Muscle of leg (tissue), 11 donors: ENCODE data around the gene GABRA5. TPM values are rescaled to one million over a fixed set of nuclear protein-coding genes. Genes with fewer than 3 reads are reported as not detected.

Source experiments
- DNase-seq: peaks from one replicate; pipeline ENCODE4 v3.0.0; 2013
- H3K27ac ChIP-seq: one replicate; pipeline ENCODE4 v1.5.1; 2013; ENCODE audit warnings: mild to moderate bottlenecking, low read length, control low read depth
- H3K27me3 ChIP-seq: one replicate; pipeline ENCODE4 v1.6.1; 2013; ENCODE audit warnings: low read length; ENCODE audit not compliant: control insufficient read depth, insufficient read depth
- H3K36me3 ChIP-seq: one replicate; pipeline ENCODE4 v1.6.1; 2013; ENCODE audit warnings: low read length; ENCODE audit not compliant: control insufficient read depth, insufficient read depth
- H3K4me1 ChIP-seq: one replicate; pipeline ENCODE4 v1.6.1; 2013; ENCODE audit warnings: low read length; ENCODE audit not compliant: control insufficient read depth, insufficient read depth
- H3K4me3 ChIP-seq: one replicate; pipeline ENCODE4 v1.5.1; 2013; ENCODE audit warnings: low read length, control low read depth
- H3K9me3 ChIP-seq: replicated peaks from 2 replicates; pipeline ENCODE4 v1.6.1; 2013; ENCODE audit warnings: low read depth, low read length; ENCODE audit not compliant: control insufficient read depth
- WGBS: methylation state at CpG from one replicate; pipeline ENCODE4 v1.1.5; 2013; ENCODE audit warnings: missing lambda C conversion rate; ENCODE audit not compliant: insufficient coverage; 5-methylcytosine and 5-hydroxymethylcytosine counted together
- polyA plus RNA-seq, 8 donors: library from polyadenylated mRNA; unstranded; fragments of 120-200 nt; gene quantifications; one replicate each; pipeline versions ENCODE4 v1.2.1 to v1.2.3, GENCODE V29; 2013; ENCODE audit warnings: inconsistent platforms in 1 of 8, low replicate concordance in 1 of 8; ENCODE audit not compliant: insufficient read length in 8 of 8, insufficient read depth in 1 of 8
- total RNA-seq: library from RNA; stranded (reverse); fragments of 120-200 nt; gene quantifications from one replicate; pipeline ENCODE4 v1.2.4, GENCODE V29; 2013

Gene GABRA5
- total and polyA plus RNA-seq, 9 donors: 0.07 to 0.38 (median 0.28) TPM

- DNase-seq: no peak
- Histone ChIP-seq H3K4me1 (no peaks in the 10 kb centered on the region), H3K27me3 (peaks cover 2% of the 10 kb centered on the region), H3K27ac (no peak overlapping the region), H3K4me3 (no peak overlapping the region), H3K9me3 (no peaks in the 10 kb centered on the region), H3K36me3 (no peaks in the 10 kb centered on the region)
- no CpG with 5 or more reads among the region's 2 CpGs for WGBS
Observed at GRCh38 chr15:26852980-26853379, 13.9 kb upstream of the GABRA5 start.

- DNase-seq: no peak
- 40% methylated on average over 2 of the region's 4 CpGs for WGBS
- H3K27ac ChIP-seq: no peak overlapping the region
Observed at GRCh38 chr15:26854435-26854834, 12.4 kb upstream of the GABRA5 start.

GRCh38 chr15:26864664-26865191 lies 2.1 kb upstream of the GABRA5 start:
- peaks cover 35% of the 10 kb centered on the region for H3K27me3 ChIP-seq
- no peak overlapping the region for H3K27ac ChIP-seq
- no peak overlapping the region for H3K4me3 ChIP-seq
- H3K4me1 ChIP-seq: no peaks in the 10 kb centered on the region
- peak; percentile 66 for DNase-seq
- no peaks in the 10 kb centered on the region for H3K36me3 ChIP-seq
- 11% methylated on average over 3 of the region's 8 CpGs for WGBS
- no peaks in the 10 kb centered on the region for H3K9me3 ChIP-seq

More at GRCh38 chr15:26854435-26854834, 12.4 kb upstream of the GABRA5 start:
- no peaks in the 10 kb centered on the region for H3K4me1 ChIP-seq
- H3K4me3 ChIP-seq: no peak overlapping the region
- H3K9me3 ChIP-seq: no peaks in the 10 kb centered on the region
- no peaks in the 10 kb centered on the region for H3K36me3 ChIP-seq
- H3K27me3 ChIP-seq: no peaks in the 10 kb centered on the region

GRCh38 chr15:26867200-26868007 lies 542 bp downstream of the GABRA5 start:
- Histone ChIP-seq H3K27ac (no peak overlapping the region), H3K36me3 (no peaks in the 10 kb centered on the region), H3K4me1 (peaks cover 4% of the 10 kb centered on the region), H3K9me3 (no peaks in the 10 kb centered on the region), H3K27me3 (peaks cover 37% of the 10 kb centered on the region), H3K4me3 (peak overlapping the region; percentile 2)
- DNase-seq: no peak
- WGBS: under 1% methylated on average over 98 of the region's 104 CpGs

- 10% methylated on average over 45 of the region's 46 CpGs for WGBS
- Histone ChIP-seq H3K27me3 (peaks cover 37% of the 10 kb centered on the region), H3K36me3 (no peaks in the 10 kb centered on the region), H3K4me1 (peaks cover 4% of the 10 kb centered on the region), H3K9me3 (no peaks in the 10 kb centered on the region), H3K27ac (no peak overlapping the region), H3K4me3 (no peak overlapping the region)
- DNase-seq: no peak
Observed at GRCh38 chr15:26868029-26868685, 1.3 kb downstream of the GABRA5 start.

- Histone ChIP-seq H3K4me1 (peaks cover 4% of the 10 kb centered on the region), H3K9me3 (no peaks in the 10 kb centered on the region), H3K4me3 (no peak overlapping the region), H3K27me3 (peaks cover 37% of the 10 kb centered on the region), H3K27ac (no peak overlapping the region), H3K36me3 (no peaks in the 10 kb centered on the region)
- no peak for DNase-seq
- 92% methylated on average over 1 of the region's 3 CpGs for WGBS
Observed at GRCh38 chr15:26869628-26870027, 2.8 kb downstream of the GABRA5 start.

- Histone ChIP-seq H3K27me3 (peaks cover 36% of the 10 kb centered on the region), H3K27ac (no peak overlapping the region), H3K9me3 (no peaks in the 10 kb centered on the region), H3K4me3 (no peak overlapping the region), H3K36me3 (no peaks in the 10 kb centered on the region), H3K4me1 (peaks cover 4% of the 10 kb centered on the region)
- WGBS: 82% methylated on average over 2 of the region's 3 CpGs
- peak; percentile 22 for DNase-seq
Observed at GRCh38 chr15:26870346-26870745, 3.5 kb downstream of the GABRA5 start.

GRCh38 chr15:26872206-26872605 lies 5.3 kb downstream of the GABRA5 start:
- WGBS: 49% methylated on average over 5 of the region's 7 CpGs
- Histone ChIP-seq H3K9me3 (no peaks in the 10 kb centered on the region), H3K4me3 (no peak overlapping the region), H3K27ac (no peak overlapping the region), H3K36me3 (no peaks in the 10 kb centered on the region), H3K4me1 (peaks cover 4% of the 10 kb centered on the region), H3K27me3 (peaks cover 27% of the 10 kb centered on the region)
- DNase-seq: no peak

GRCh38 chr15:26873846-26874245 lies 7.0 kb downstream of the GABRA5 start:
- DNase-seq: peak; percentile 50
- H3K4me1 ChIP-seq: peaks cover 4% of the 10 kb centered on the region
- H3K27me3 ChIP-seq: peaks cover 13% of the 10 kb centered on the region
- H3K36me3 ChIP-seq: no peaks in the 10 kb centered on the region
- H3K27ac ChIP-seq: no peak overlapping the region
- WGBS: 50% methylated on average over 5 of the region's 8 CpGs
- no peaks in the 10 kb centered on the region for H3K9me3 ChIP-seq
- no peak overlapping the region for H3K4me3 ChIP-seq

- Histone ChIP-seq H3K9me3 (no peaks in the 10 kb centered on the region), H3K27ac (no peak overlapping the region), H3K27me3 (peaks cover 5% of the 10 kb centered on the region), H3K4me3 (no peak overlapping the region), H3K4me1 (peaks cover 4% of the 10 kb centered on the region), H3K36me3 (no peaks in the 10 kb centered on the region)
- WGBS: 95% methylated on average over 2 of the region's 6 CpGs
- no peak for DNase-seq
Observed at GRCh38 chr15:26874774-26875475, 8.1 kb downstream of the GABRA5 start.
